GM19035 (cell line): Measurements from ENCODE around the gene CIDEB.

Source experiments
- ATAC-seq: cut with Tn5 transposase; IDR thresholded peaks from one replicate; pipeline ENCODE4 v1.9.1; 2021; ENCODE audit not compliant: unreplicated experiment

The CIDEB gene

DNA sequence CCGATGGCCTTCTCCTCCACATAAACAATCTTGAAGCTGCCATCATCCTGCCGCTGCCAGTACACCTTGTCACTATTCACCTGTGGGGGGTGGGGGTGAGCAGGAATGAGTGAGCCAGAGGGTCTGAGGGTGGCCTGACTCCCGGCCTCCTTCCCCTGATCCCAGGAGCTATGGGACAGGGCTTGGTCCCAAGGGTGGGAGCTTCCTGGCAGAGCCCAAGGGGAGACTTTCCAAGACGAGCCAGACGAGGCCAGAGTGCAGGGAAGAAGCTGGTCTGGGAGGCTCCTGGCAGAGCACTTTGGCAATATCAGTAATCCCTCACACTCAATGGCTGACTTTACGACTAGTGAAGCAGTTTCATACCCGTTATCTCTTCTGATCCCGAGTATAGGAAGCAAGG, 52.3 kb downstream of the CIDEB start:
- ATAC-seq = no peak
